OCI-LY1 (cell line): ENCODE results near the gene CC2D1A.

Experiments used
- H2AFZ ChIP-seq: fragments of 200-600 bp; sonication (generic), shearing (Covaris generic); 2 replicates; pipeline ENCODE4 v1.6.0; 2014; ENCODE audit warnings: antibody characterized with exemption, mild to moderate bottlenecking, low read length
- H3F3A ChIP-seq: fragments of 200-600 bp; sonication (generic), shearing (Covaris generic); 2 replicates; pipeline ENCODE4 v1.6.0; 2014; ENCODE audit warnings: mild to moderate bottlenecking, antibody characterized with exemption, low read length, moderate library complexity; ENCODE audit not compliant: insufficient read depth
- H3K27ac ChIP-seq: fragments of 200-600 bp; sonication (generic); 2 replicates; pipeline ENCODE4 v1.5.1; 2014; ENCODE audit warnings: low read length, mixed run types, mild to moderate bottlenecking, low read depth; ENCODE audit not compliant: poor library complexity, severe bottlenecking
- H3K27me3 ChIP-seq: fragments of 200-600 bp; sonication (generic); 2 replicates; pipeline ENCODE4 v1.6.0; 2014; ENCODE audit warnings: antibody characterized with exemption, mild to moderate bottlenecking, low read length, moderate library complexity; ENCODE audit not compliant: insufficient read depth
- H3K36me3 ChIP-seq: fragments of 200-600 bp; sonication (generic); 2 replicates; pipeline ENCODE4 v1.6.1; 2014; ENCODE audit warnings: mild to moderate bottlenecking, antibody characterized with exemption, low read length, moderate library complexity, mixed read lengths; ENCODE audit not compliant: insufficient read depth
- H3K4me1 ChIP-seq: fragments of 200-600 bp; sonication (generic); 2 replicates; pipeline ENCODE4 v1.5.1; 2014; ENCODE audit warnings: mild to moderate bottlenecking, low read length, moderate library complexity; ENCODE audit not compliant: insufficient read depth, severe bottlenecking
- H3K4me2 ChIP-seq: fragments of 200-600 bp; sonication (generic), shearing (Covaris generic); 2 replicates; pipeline ENCODE4 v1.6.1; 2014; ENCODE audit warnings: low read length
- H3K4me3 ChIP-seq: fragments of 200-600 bp; sonication (generic); 2 replicates; pipeline ENCODE4 v1.5.1; 2014; ENCODE audit warnings: low read length, low read depth, mild to moderate bottlenecking, mixed read lengths; ENCODE audit not compliant: poor library complexity, severe bottlenecking
- H3K79me2 ChIP-seq: fragments of 200-600 bp; shearing (Covaris generic); 2 replicates; pipeline ENCODE4 v1.6.1; 2016; ENCODE audit warnings: mixed run types, low read length, mixed read lengths; ENCODE audit not compliant: insufficient read depth
- H3K9ac ChIP-seq: fragments of 200-600 bp; sonication (generic), shearing (Covaris generic); 2 replicates; pipeline ENCODE4 v1.6.1; 2014; ENCODE audit warnings: mild to moderate bottlenecking, low read length, mixed read lengths
- H3K9me2 ChIP-seq: fragments of 200-600 bp; sonication (generic), shearing (Covaris generic); 2 replicates; pipeline ENCODE4 v1.6.1; 2014; ENCODE audit warnings: low read depth, mild to moderate bottlenecking, low read length, mixed read lengths
- H3K9me3 ChIP-seq: fragments of 200-600 bp; shearing (Covaris generic); 2 replicates; pipeline ENCODE4 v1.6.1; 2014; ENCODE audit warnings: low read length, mixed read lengths
- H4K20me1 ChIP-seq: fragments of 200-600 bp; sonication (generic), shearing (Covaris generic); 2 replicates; pipeline ENCODE4 v1.6.0; 2016; ENCODE audit warnings: mild to moderate bottlenecking, low read length; ENCODE audit not compliant: insufficient read depth
- CTCF ChIP-seq: fragments of 200-600 bp; sonication (generic), shearing (Covaris generic); IDR thresholded peaks from 2 replicates; pipeline ENCODE4 v1.5.1; 2017; ENCODE audit warnings: mild to moderate bottlenecking, antibody characterized with exemption, low read length, moderate library complexity, mixed read lengths
- EZH2 ChIP-seq: fragments of 200-600 bp; sonication (generic), shearing (Covaris generic); IDR thresholded peaks from 2 replicates; pipeline ENCODE4 v1.8.0; 2017; ENCODE audit warnings: borderline replicate concordance, mixed run types, mild to moderate bottlenecking, antibody characterized with exemption, low read length, moderate library complexity, mixed read lengths

The CC2D1A gene

GRCh38 chr19:13914777-13915176 lies 8.8 kb downstream of the CC2D1A start:
- no peaks in the 10 kb centered on the region for H3K4me1 ChIP-seq
- no peaks in the 10 kb centered on the region for H3K9me3 ChIP-seq
- H4K20me1 ChIP-seq = no peaks in the 10 kb centered on the region
- H3F3A ChIP-seq = no peaks in the 10 kb centered on the region
- TF ChIP-seq CTCF (no peak), EZH2 (no peak)
- H3K36me3 ChIP-seq = peaks cover 79% of the 10 kb centered on the region
- H3K4me3 ChIP-seq = no peak overlapping the region
- no peak overlapping the region for H2AFZ ChIP-seq
- no peak overlapping the region for H3K9ac ChIP-seq
- H3K9me2 ChIP-seq = no peaks in the 10 kb centered on the region
- no peaks in the 10 kb centered on the region for H3K27me3 ChIP-seq
- no peak overlapping the region for H3K27ac ChIP-seq
- H3K4me2 ChIP-seq = no peak overlapping the region
- H3K79me2 ChIP-seq = no peaks in the 10 kb centered on the region

GRCh38 chr19:13917888-13918406 lies 11.9 kb downstream of the CC2D1A start:
- Histone ChIP-seq H3K9me3 (0 out of 2 replicates have a peak, but pooled peaks cover 2% of the 10 kb centered on the region), H3K27ac (no peak overlapping the region), H3K9me2 (no peaks in the 10 kb centered on the region), H3K9ac (no peak overlapping the region), H3K4me2 (no peak overlapping the region), H3K4me3 (no peak overlapping the region), H3K27me3 (no peaks in the 10 kb centered on the region), H3K79me2 (no peaks in the 10 kb centered on the region), H3F3A (no peaks in the 10 kb centered on the region), H2AFZ (no peak overlapping the region), H4K20me1 (no peaks in the 10 kb centered on the region), H3K36me3 (peaks cover 85% of the 10 kb centered on the region), H3K4me1 (no peaks in the 10 kb centered on the region)
- TF ChIP-seq CTCF = no peak
- TF ChIP-seq EZH2 = no peak

GRCh38 chr19:13918726-13919411 lies 12.9 kb downstream of the CC2D1A start:
- no peaks in the 10 kb centered on the region for H3K79me2 ChIP-seq
- H2AFZ ChIP-seq = no peak overlapping the region
- TF ChIP-seq CTCF = no peak
- TF ChIP-seq EZH2 = no peak
- H3K9me3 ChIP-seq = 0 out of 2 replicates have a peak, but pooled peaks cover 2% of the 10 kb centered on the region
- H3K9ac ChIP-seq = no peak overlapping the region
- no peak overlapping the region for H3K4me2 ChIP-seq
- H3K27ac ChIP-seq = no peak overlapping the region
- H3K36me3 ChIP-seq = peaks cover 83% of the 10 kb centered on the region
- no peaks in the 10 kb centered on the region for H4K20me1 ChIP-seq
- no peaks in the 10 kb centered on the region for H3K27me3 ChIP-seq
- H3K9me2 ChIP-seq = no peaks in the 10 kb centered on the region
- H3K4me3 ChIP-seq = no peak overlapping the region
- no peaks in the 10 kb centered on the region for H3K4me1 ChIP-seq
- H3F3A ChIP-seq = no peaks in the 10 kb centered on the region
